ENCODE measurements around the gene ZNF354C. TPM values are rescaled to one million over a fixed set of nuclear protein-coding genes. Genes with fewer than 3 reads are reported as not detected.

The ZNF354C gene
- total and polyA plus RNA-seq, 5 donors from 2014 or later, result 0.64 to 4.5 (median 1.1) TPM

DNA sequence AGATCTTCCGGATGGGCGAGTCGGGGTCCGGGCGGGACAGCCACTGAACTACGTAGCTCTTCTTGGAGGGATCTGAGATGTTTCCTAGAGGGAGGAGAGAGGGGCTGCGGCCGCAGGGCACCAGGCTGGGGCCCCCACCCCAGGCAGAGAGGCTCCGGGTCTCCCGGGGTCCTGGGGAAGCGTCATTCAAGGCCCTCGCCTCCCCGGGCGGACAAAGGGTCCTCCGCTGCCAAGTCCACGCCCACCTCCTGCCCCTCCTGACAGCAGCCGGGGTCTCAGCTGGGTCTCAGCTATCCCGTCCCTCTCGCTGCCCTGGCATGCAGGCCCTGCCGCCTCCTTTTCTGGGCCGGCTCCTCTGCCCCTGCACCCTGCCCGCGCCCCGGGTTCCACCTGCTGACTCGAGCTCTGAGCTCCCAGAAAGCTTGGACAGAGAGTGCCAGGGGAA, 61.5 kb downstream of the ZNF354C start:
- Mint-ChIP-seq H3K4me1 (no peaks in the 10 kb centered on the region), H3K4me3 (no peak overlapping the region), H3K27ac (no peak overlapping the region), H3K36me3 (no peaks in the 10 kb centered on the region), H3K9me3 (peaks cover 0 to 11% (median 2%) of the 10 kb centered on the region in 7 donors), H3K27me3 (no peaks in the 10 kb centered on the region)
- no peak for DNase-seq
- no peaks in the 10 kb centered on the region for H3K27me3 ChIP-seq (ENCODE audit: control insufficient read depth, insufficient read depth, low read length)
- ATAC-seq (ENCODE audit: low read depth in 2 of 2), result no peak
- H3K4me1 ChIP-seq (ENCODE audit: control insufficient read depth, insufficient read depth, low read length, poor library complexity, severe bottlenecking), result no peaks in the 10 kb centered on the region
- no peak overlapping the region for H3K27ac ChIP-seq (ENCODE audit: insufficient read depth, low read length, poor library complexity, severe bottlenecking)
- no peaks in the 10 kb centered on the region for H3K36me3 ChIP-seq (ENCODE audit: control insufficient read depth, insufficient read depth, low read length)
- no peak overlapping the region for H3K4me3 ChIP-seq (ENCODE audit: low read depth, low read length)
- no peaks in the 10 kb centered on the region for H3K9me3 ChIP-seq (ENCODE audit: control insufficient read depth in 2 of 2, low read length in 2 of 2)

DNA sequence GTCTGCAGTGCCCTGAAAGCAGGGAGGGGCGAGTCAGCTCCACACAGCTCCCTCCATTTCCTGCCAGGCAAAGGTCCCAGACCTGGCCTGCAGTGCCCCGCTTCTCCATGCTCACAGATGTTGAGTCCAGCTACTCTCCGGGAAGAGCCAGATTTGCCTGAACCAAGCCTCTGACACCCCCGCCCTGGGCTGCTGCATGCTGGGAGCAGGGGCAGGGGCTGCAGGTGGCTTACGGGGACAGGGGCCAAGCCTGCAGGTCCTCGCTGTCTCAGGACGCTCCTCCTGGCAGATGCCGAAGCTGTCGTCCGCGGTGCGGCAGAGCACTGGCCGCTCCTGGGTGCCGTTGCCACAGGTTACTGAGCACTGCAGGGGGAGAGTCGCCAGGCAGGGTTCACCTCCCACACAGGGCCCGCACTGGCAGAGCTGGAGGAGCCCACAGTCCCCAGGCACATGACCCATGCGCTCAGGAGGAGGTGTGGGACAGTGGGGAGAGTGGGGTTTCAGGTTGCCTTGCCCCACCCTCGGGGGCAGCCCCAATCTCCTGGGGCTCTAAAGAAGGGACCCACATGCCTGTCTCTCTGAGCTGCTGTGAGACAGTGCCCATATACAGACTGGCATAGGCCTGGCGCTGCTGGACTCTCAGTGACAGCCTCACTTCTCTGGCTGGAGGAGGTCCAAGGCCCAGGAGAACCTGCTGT, 62.4 kb downstream of the ZNF354C start:
- Histone ChIP-seq H3K4me3 (ENCODE audit: low read depth, low read length) (no peak overlapping the region), H3K27me3 (ENCODE audit: control insufficient read depth, insufficient read depth, low read length) (no peaks in the 10 kb centered on the region)
- H3K27ac Mint-ChIP-seq, result no peak overlapping the region

GRCh38 chr5:179123109-179123426, 62.9 kb downstream of the ZNF354C start:
- no peak for ATAC-seq (ENCODE audit: low read depth in 2 of 2)
- Mint-ChIP-seq H3K9me3 (peaks cover 0 to 4% (median 2%) of the 10 kb centered on the region in 7 donors), H3K36me3 (no peaks in the 10 kb centered on the region), H3K27me3 (no peaks in the 10 kb centered on the region), H3K4me3 (no peak overlapping the region), H3K4me1 (no peaks in the 10 kb centered on the region), H3K27ac (no peak overlapping the region)
- no peaks in the 10 kb centered on the region for H3K36me3 ChIP-seq (ENCODE audit: control insufficient read depth, insufficient read depth, low read length)
- no peaks in the 10 kb centered on the region for H3K27me3 ChIP-seq (ENCODE audit: control insufficient read depth, insufficient read depth, low read length)
- no peaks in the 10 kb centered on the region for H3K4me1 ChIP-seq (ENCODE audit: control insufficient read depth, insufficient read depth, low read length, poor library complexity, severe bottlenecking)
- no peak overlapping the region for H3K27ac ChIP-seq (ENCODE audit: insufficient read depth, low read length, poor library complexity, severe bottlenecking)
- no peak for DNase-seq
- no peak overlapping the region for H3K4me3 ChIP-seq (ENCODE audit: low read depth, low read length)
- H3K9me3 ChIP-seq (ENCODE audit: control insufficient read depth in 2 of 2, low read length in 2 of 2), result no peaks in the 10 kb centered on the region

More for the DNA sequence above, 62.4 kb downstream of the ZNF354C start:
- Mint-ChIP-seq H3K27me3 (no peaks in the 10 kb centered on the region), H3K4me1 (no peaks in the 10 kb centered on the region), H3K9me3 (peaks cover 0 to 8% (median 2%) of the 10 kb centered on the region in 7 donors), H3K36me3 (no peaks in the 10 kb centered on the region), H3K4me3 (no peak overlapping the region)
- Histone ChIP-seq H3K27ac (ENCODE audit: insufficient read depth, low read length, poor library complexity, severe bottlenecking) (no peak overlapping the region), H3K36me3 (ENCODE audit: control insufficient read depth, insufficient read depth, low read length) (no peaks in the 10 kb centered on the region), H3K9me3 (ENCODE audit: control insufficient read depth in 2 of 2, low read length in 2 of 2) (no peaks in the 10 kb centered on the region), H3K4me1 (ENCODE audit: control insufficient read depth, insufficient read depth, low read length, poor library complexity, severe bottlenecking) (no peaks in the 10 kb centered on the region)
- DNase-seq, result no peak
- no peak for ATAC-seq (ENCODE audit: low read depth in 2 of 2)

DNA sequence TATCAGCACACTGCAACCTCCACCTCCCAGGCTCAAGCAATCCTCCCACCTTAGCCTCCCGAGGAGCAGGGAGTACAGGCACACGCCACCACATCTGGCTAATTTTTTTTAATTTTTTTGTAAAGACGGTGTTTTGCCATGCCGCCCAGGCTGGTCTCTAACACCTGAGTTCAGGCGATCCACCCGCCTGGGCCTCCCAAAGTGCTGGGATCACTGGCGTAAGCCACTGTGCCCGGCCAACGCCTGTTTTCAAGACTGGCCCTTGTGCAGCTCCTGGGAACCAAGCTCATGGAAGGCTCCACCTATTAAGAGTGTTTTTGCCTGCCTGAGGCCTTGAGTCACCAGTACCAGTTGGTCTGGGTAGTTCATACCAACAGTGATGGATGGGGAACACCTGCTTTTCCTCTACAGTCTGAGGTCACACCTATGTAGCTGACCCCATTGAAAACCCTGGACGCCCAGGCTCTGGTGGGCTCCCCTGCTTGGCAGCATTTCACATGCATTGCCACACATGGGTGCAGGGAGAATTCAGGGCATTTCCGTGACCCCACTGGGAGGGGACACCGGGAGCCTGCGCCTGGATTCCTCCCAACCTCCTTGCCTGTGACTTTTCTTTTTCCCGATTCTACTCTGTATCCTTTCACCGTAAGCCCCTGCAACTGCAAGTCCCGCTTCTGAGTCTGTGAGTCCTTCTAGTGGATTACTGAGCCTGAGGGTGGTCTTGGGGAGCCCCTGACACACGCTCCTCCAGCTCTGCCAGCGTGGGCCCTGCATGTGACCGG, 63.5 kb downstream of the ZNF354C start:
- ATAC-seq (ENCODE audit: low read depth in 2 of 2) (no peak), DNase-seq (no peak)
- no peak overlapping the region for H3K4me3 ChIP-seq (ENCODE audit: low read depth, low read length)
- H3K9me3 Mint-ChIP-seq, result peaks cover 0 to 4% (median 2%) of the 10 kb centered on the region in 7 donors
- H3K4me3 Mint-ChIP-seq, result no peak overlapping the region
- H3K36me3 Mint-ChIP-seq, result no peaks in the 10 kb centered on the region
- no peak overlapping the region for H3K27ac ChIP-seq (ENCODE audit: insufficient read depth, low read length, poor library complexity, severe bottlenecking)
- no peaks in the 10 kb centered on the region for H3K36me3 ChIP-seq (ENCODE audit: control insufficient read depth, insufficient read depth, low read length)
- no peaks in the 10 kb centered on the region for H3K27me3 Mint-ChIP-seq
- H3K4me1 Mint-ChIP-seq, result no peaks in the 10 kb centered on the region
- H3K27ac Mint-ChIP-seq, result no peak overlapping the region
- H3K9me3 ChIP-seq (ENCODE audit: control insufficient read depth in 2 of 2, low read length in 2 of 2), result no peaks in the 10 kb centered on the region
- H3K4me1 ChIP-seq (ENCODE audit: control insufficient read depth, insufficient read depth, low read length, poor library complexity, severe bottlenecking), result no peaks in the 10 kb centered on the region
- H3K27me3 ChIP-seq (ENCODE audit: control insufficient read depth, insufficient read depth, low read length), result no peaks in the 10 kb centered on the region

GRCh38 chr5:179124273-179124852, 64.2 kb downstream of the ZNF354C start:
- Mint-ChIP-seq H3K4me3 (no peak overlapping the region), H3K4me1 (no peaks in the 10 kb centered on the region), H3K27ac (peak overlapping the region in 1 of 3 donors; percentile 87), H3K9me3 (peaks cover 0 to 4% (median 2%) of the 10 kb centered on the region in 7 donors), H3K27me3 (no peaks in the 10 kb centered on the region), H3K36me3 (no peaks in the 10 kb centered on the region)
- Histone ChIP-seq H3K9me3 (ENCODE audit: control insufficient read depth in 2 of 2, low read length in 2 of 2) (no peaks in the 10 kb centered on the region), H3K27ac (ENCODE audit: insufficient read depth, low read length, poor library complexity, severe bottlenecking) (no peak overlapping the region), H3K4me1 (ENCODE audit: control insufficient read depth, insufficient read depth, low read length, poor library complexity, severe bottlenecking) (no peaks in the 10 kb centered on the region), H3K36me3 (ENCODE audit: control insufficient read depth, insufficient read depth, low read length) (no peaks in the 10 kb centered on the region), H3K4me3 (ENCODE audit: low read depth, low read length) (no peak overlapping the region), H3K27me3 (ENCODE audit: control insufficient read depth, insufficient read depth, low read length) (no peaks in the 10 kb centered on the region)
- ATAC-seq (ENCODE audit: low read depth in 2 of 2) (no peak), DNase-seq (no peak)

GRCh38 chr5:179124853-179125788, 64.9 kb downstream of the ZNF354C start:
- Mint-ChIP-seq H3K4me3 (no peak overlapping the region), H3K9me3 (peaks cover 0 to 4% (median 0%) of the 10 kb centered on the region in 7 donors), H3K36me3 (no peaks in the 10 kb centered on the region), H3K4me1 (no peaks in the 10 kb centered on the region), H3K27ac (no peak overlapping the region), H3K27me3 (no peaks in the 10 kb centered on the region)
- no peak overlapping the region for H3K27ac ChIP-seq (ENCODE audit: insufficient read depth, low read length, poor library complexity, severe bottlenecking)
- no peaks in the 10 kb centered on the region for H3K36me3 ChIP-seq (ENCODE audit: control insufficient read depth, insufficient read depth, low read length)
- no peaks in the 10 kb centered on the region for H3K4me1 ChIP-seq (ENCODE audit: control insufficient read depth, insufficient read depth, low read length, poor library complexity, severe bottlenecking)
- H3K9me3 ChIP-seq (ENCODE audit: control insufficient read depth in 2 of 2, low read length in 2 of 2), result no peaks in the 10 kb centered on the region
- DNase-seq, result no peak
- ATAC-seq (ENCODE audit: low read depth in 2 of 2), result no peak
- no peaks in the 10 kb centered on the region for H3K27me3 ChIP-seq (ENCODE audit: control insufficient read depth, insufficient read depth, low read length)
- no peak overlapping the region for H3K4me3 ChIP-seq (ENCODE audit: low read depth, low read length)

DNA sequence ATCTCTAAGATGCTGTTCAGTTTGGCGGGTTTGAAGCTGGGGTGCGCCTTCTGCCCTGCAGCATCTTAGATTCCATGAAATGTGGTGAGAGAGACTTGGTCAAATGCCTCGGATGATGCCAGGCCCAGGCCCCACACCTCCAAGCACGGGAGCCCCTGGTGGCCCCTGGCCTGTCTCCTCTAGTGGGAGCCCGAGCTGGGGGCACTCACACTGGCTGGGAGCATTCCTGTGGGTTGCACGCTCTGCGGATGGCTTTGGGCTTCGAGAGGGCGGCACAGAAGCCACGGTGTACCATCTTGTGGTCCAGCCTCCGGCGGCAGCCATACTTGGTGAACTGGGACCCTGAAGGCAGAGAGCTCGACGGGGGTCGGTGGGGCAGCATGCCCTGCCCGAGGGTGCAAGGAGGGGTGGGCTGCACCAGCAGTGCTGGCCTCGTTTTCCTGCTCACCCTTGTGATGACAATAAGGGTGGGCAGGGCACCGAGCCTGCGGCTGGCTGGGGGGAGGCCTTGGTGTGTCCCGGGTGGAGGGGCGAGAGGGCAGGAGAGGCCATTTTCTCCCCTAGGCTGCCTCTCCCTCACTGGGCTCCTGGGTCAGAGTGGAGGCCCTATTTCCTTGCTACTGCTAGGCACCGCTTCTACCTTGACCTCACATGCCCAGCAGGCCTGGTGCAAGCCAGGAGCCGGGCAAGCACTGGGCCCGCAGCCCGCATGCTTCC, 65.8 kb downstream of the ZNF354C start:
- no peak overlapping the region for H3K4me3 ChIP-seq (ENCODE audit: low read depth, low read length)
- no peak overlapping the region for H3K27ac ChIP-seq (ENCODE audit: insufficient read depth, low read length, poor library complexity, severe bottlenecking)
- DNase-seq (no peak), ATAC-seq (ENCODE audit: low read depth in 2 of 2) (no peak)
- no peaks in the 10 kb centered on the region for H3K36me3 Mint-ChIP-seq
- no peak overlapping the region for H3K27ac Mint-ChIP-seq
- no peaks in the 10 kb centered on the region for H3K36me3 ChIP-seq (ENCODE audit: control insufficient read depth, insufficient read depth, low read length)
- H3K27me3 ChIP-seq (ENCODE audit: control insufficient read depth, insufficient read depth, low read length), result no peaks in the 10 kb centered on the region
- H3K27me3 Mint-ChIP-seq, result no peaks in the 10 kb centered on the region
- no peaks in the 10 kb centered on the region for H3K4me1 Mint-ChIP-seq
- peaks cover 0 to 4% (median 0%) of the 10 kb centered on the region in 7 donors for H3K9me3 Mint-ChIP-seq
- H3K9me3 ChIP-seq (ENCODE audit: control insufficient read depth in 2 of 2, low read length in 2 of 2), result no peaks in the 10 kb centered on the region
- no peaks in the 10 kb centered on the region for H3K4me1 ChIP-seq (ENCODE audit: control insufficient read depth, insufficient read depth, low read length, poor library complexity, severe bottlenecking)
- no peak overlapping the region for H3K4me3 Mint-ChIP-seq

All from CD4-positive, CD25-positive, alpha-beta regulatory T cell (primary cell).